CD14-positive monocyte (primary cell): ENCODE data around the gene ZNF511. TPM values are rescaled to one million over a fixed set of nuclear protein-coding genes. Genes with fewer than 3 reads are reported as not detected.
A peak's percentile ranks its signal among the peaks of the same experiment; 100 is the strongest.

ENCODE experiments used
- DNase-seq, 3 donors: peaks; one replicate each; pipeline ENCODE4 v3.0.0-alpha.2; 2011 to 2022
- H2AFZ ChIP-seq: 2 replicates; pipeline ENCODE4 v1.6.0; 2012; ENCODE audit warnings: mild to moderate bottlenecking, low read depth, low read length, inconsistent platforms; ENCODE audit not compliant: insufficient read depth, poor library complexity, severe bottlenecking
- H3K27ac ChIP-seq, 2 donors: 1 replicate in 1 of 2; 2 replicates in 1 of 2; pipeline ENCODE4 v1.5.1; 2012 to 2013; ENCODE audit warnings: low read length in 2 of 2, control low read depth in 1 of 2, inconsistent platforms in 1 of 2, low read depth in 1 of 2, mild to moderate bottlenecking in 1 of 2
- H3K27me3 ChIP-seq, 2 donors: one replicate each; pipeline versions ENCODE4 v1.6.0 to v1.6.1; 2011 to 2013; ENCODE audit warnings: low read length in 2 of 2; ENCODE audit not compliant: control insufficient read depth in 2 of 2, insufficient read depth in 2 of 2
- H3K36me3 ChIP-seq, 2 donors: replicated peaks in 1 of 2; 1 replicate in 1 of 2; 2 replicates in 1 of 2; pipeline versions ENCODE4 v1.5.1 to v1.6.1; 2012 to 2013; ENCODE audit warnings: low read length in 2 of 2, control low read depth in 1 of 2, inconsistent platforms in 1 of 2, mild to moderate bottlenecking in 1 of 2; ENCODE audit not compliant: insufficient read depth in 2 of 2, control insufficient read depth in 1 of 2
- H3K4me1 ChIP-seq, 2 donors: 1 replicate in 1 of 2; 2 replicates in 1 of 2; pipeline versions ENCODE4 v1.5.1 to v1.6.1; 2012 to 2013; ENCODE audit warnings: low read length in 2 of 2, control low read depth in 1 of 2, inconsistent platforms in 1 of 2, mild to moderate bottlenecking in 1 of 2, moderate library complexity in 1 of 2; ENCODE audit not compliant: insufficient read depth in 2 of 2, control insufficient read depth in 1 of 2
- H3K4me2 ChIP-seq: replicated peaks from 2 replicates; pipeline ENCODE3; 2012; ENCODE audit warnings: low read length, moderate library complexity, mild to moderate bottlenecking; ENCODE audit not compliant: poor library complexity, severe bottlenecking; ENCODE audit errors: extremely low read depth
- H3K4me3 ChIP-seq, 3 experiments: fragments of 200-600 bp in 1 of 3; sonication (generic) in 1 of 3; replicated peaks in 1 of 3; 1 replicate in 2 of 3; 2 replicates in 1 of 3; pipeline ENCODE4 v1.5.1; 2011 to 2013; ENCODE audit warnings: low read length in 3 of 3, mild to moderate bottlenecking in 3 of 3, control low read depth in 2 of 3, low read depth in 2 of 3, inconsistent platforms in 1 of 3, moderate library complexity in 1 of 3
- H3K79me2 ChIP-seq: 2 replicates; pipeline ENCODE4 v1.6.0; 2012; ENCODE audit warnings: mild to moderate bottlenecking, control low read depth, inconsistent platforms, low read length, moderate library complexity; ENCODE audit not compliant: insufficient read depth
- H3K9ac ChIP-seq: 2 replicates; pipeline ENCODE4 v1.6.0; 2017; ENCODE audit warnings: low read length, mild to moderate bottlenecking; ENCODE audit not compliant: insufficient read depth, poor library complexity, severe bottlenecking
- H3K9me3 ChIP-seq, 2 donors: replicated peaks in 1 of 2; 1 replicate in 1 of 2; 2 replicates in 1 of 2; pipeline versions ENCODE4 v1.5.1 to v1.6.1; 2012 to 2013; ENCODE audit warnings: low read length in 2 of 2, control low read depth in 1 of 2; ENCODE audit not compliant: control insufficient read depth in 1 of 2, insufficient read depth in 1 of 2
- H4K20me1 ChIP-seq: 2 replicates; pipeline ENCODE4 v1.6.0; 2012; ENCODE audit warnings: mild to moderate bottlenecking, low read length, control low read depth, moderate library complexity; ENCODE audit not compliant: insufficient read depth
- H3K27ac Mint-ChIP-seq, 7 donors: one replicate each; pipeline ENCODE4 v1.8.0; 2020; ENCODE audit warnings: mild to moderate bottlenecking in 7 of 7, mixed read lengths in 7 of 7, moderate library complexity in 6 of 7, inconsistent platforms in 2 of 7
- H3K27me3 Mint-ChIP-seq, 3 donors: one replicate each; pipeline ENCODE4 v1.8.0; 2021 to 2022; ENCODE audit warnings: low read depth in 3 of 3, mild to moderate bottlenecking in 3 of 3, mixed read lengths in 3 of 3, moderate library complexity in 3 of 3, inconsistent platforms in 1 of 3
- H3K36me3 Mint-ChIP-seq, 2 donors: one replicate each; pipeline ENCODE4 v1.8.0; 2020; ENCODE audit warnings: mixed read lengths in 2 of 2, inconsistent platforms in 1 of 2, mild to moderate bottlenecking in 1 of 2
- H3K4me1 Mint-ChIP-seq: one replicate; pipeline ENCODE4 v1.8.0; 2020; ENCODE audit warnings: mild to moderate bottlenecking, mixed read lengths
- H3K4me3 Mint-ChIP-seq, 2 donors: one replicate each; pipeline ENCODE4 v1.8.0; 2020; ENCODE audit warnings: mild to moderate bottlenecking in 2 of 2, mixed read lengths in 2 of 2, moderate library complexity in 1 of 2
- H3K9me3 Mint-ChIP-seq, 7 donors: one replicate each; pipeline ENCODE4 v1.8.0; 2020 to 2022; ENCODE audit warnings: mixed read lengths in 7 of 7, mild to moderate bottlenecking in 6 of 7, moderate library complexity in 6 of 7, inconsistent platforms in 2 of 7
- CTCF ChIP-seq: fragments of 200-600 bp; IDR thresholded peaks from one replicate; pipeline ENCODE4 v1.8.0; 2022; ENCODE audit warnings: antibody characterized with exemption, mild to moderate bottlenecking
- WGBS: methylation state at CpG from one replicate; pipeline ENCODE4 v1.1.5; 2013; ENCODE audit warnings: missing lambda C conversion rate; ENCODE audit not compliant: insufficient coverage; 5-methylcytosine and 5-hydroxymethylcytosine counted together
- intact Hi-C, 2 donors: fragments of 100-400 bp; cut with micrococcal nuclease; formaldehyde crosslinking; loops; one replicate each; pipeline versions ENCODE4 v1.15.0 to v1.15.1; 2023
- polyA plus RNA-seq, 3 donors: library from polyadenylated mRNA; depleted of rRNA in 1 of 3; unstranded in 2 of 3; stranded (reverse) in 1 of 3; fragments of 300-500 nt in 2 of 3; fragments of >200 nt in 1 of 3; fragmentation: Illumina TruSeq in 2 of 3; gene quantifications; 1 replicate in 2 of 3; 2 replicates in 1 of 3; pipeline ENCODE4 v1.2.3, GENCODE V29; 2012 to 2021

The ZNF511 gene
- polyA plus RNA-seq, 3 donors = 30.3 to 118 (median 84.7) TPM

GRCh38 chr10:133302230-133302629, 6.5 kb upstream of the ZNF511 start:
- Mint-ChIP-seq H3K4me1 (peaks cover 25% of the 10 kb centered on the region), H3K4me3 (no peak overlapping the region), H3K27ac (peak overlapping the region in 1 of 7 donors; percentile 53), H3K36me3 (peaks cover 78 to 84% of the 10 kb centered on the region in 2 donors), H3K27me3 (peaks cover 0 to 2% (median 0%) of the 10 kb centered on the region in 3 donors), H3K9me3 (peaks cover 0 to 6% (median 0%) of the 10 kb centered on the region in 7 donors)
- Histone ChIP-seq H3K9ac (no peak overlapping the region), H3K4me2 (no peak overlapping the region), H3K4me3 (no peak overlapping the region), H4K20me1 (peaks cover 38% of the 10 kb centered on the region), H2AFZ (no peak overlapping the region), H3K36me3 (peaks cover 49 to 68% of the 10 kb centered on the region in 2 donors), H3K27ac (no peak overlapping the region), H3K4me1 (peaks cover 23 to 26% of the 10 kb centered on the region in 2 donors), H3K79me2 (peaks cover 44% of the 10 kb centered on the region), H3K27me3 (no peaks in the 10 kb centered on the region), H3K9me3 (no peaks in the 10 kb centered on the region)
- over 99% methylated on average over 12 of the region's 14 CpGs for WGBS
- no peak for TF ChIP-seq CTCF
- intact Hi-C loops = no loop called here
- no peak for DNase-seq

- TF ChIP-seq CTCF = no peak
- H3K27me3 Mint-ChIP-seq = peaks cover 0 to 2% (median 0%) of the 10 kb centered on the region in 3 donors
- DNase-seq = no peak
These were observed 5.5 kb upstream of the ZNF511 start for GRCh38 chr10:133303206-133303605.

More at GRCh38 chr10:133303206-133303605, 5.5 kb upstream of the ZNF511 start:
- Histone ChIP-seq H2AFZ (no peak overlapping the region), H3K79me2 (peaks cover 53% of the 10 kb centered on the region), H3K27ac (peak overlapping the region in 1 of 2 donors; percentile 36), H3K9me3 (no peaks in the 10 kb centered on the region), H3K4me3 (no peak overlapping the region), H4K20me1 (peaks cover 38% of the 10 kb centered on the region), H3K27me3 (no peaks in the 10 kb centered on the region), H3K36me3 (peaks cover 40 to 59% of the 10 kb centered on the region in 2 donors), H3K4me1 (peaks cover 33 to 35% of the 10 kb centered on the region in 2 donors), H3K9ac (no peak overlapping the region), H3K4me2 (no peak overlapping the region)
- Mint-ChIP-seq H3K4me3 (no peak overlapping the region), H3K4me1 (peaks cover 32% of the 10 kb centered on the region), H3K9me3 (peaks cover 0 to 6% (median 0%) of the 10 kb centered on the region in 7 donors), H3K27ac (peak overlapping the region in 2 of 7 donors; percentile 66 to 100), H3K36me3 (peaks cover 69 to 76% of the 10 kb centered on the region in 2 donors)
- intact Hi-C loops = no loop called here
- 99% methylated on average over 10 of the region's 10 CpGs for WGBS
